Activated CD8-positive, alpha-beta memory T cell treated with anti-CD3 and anti-CD28 coated beads, Interleukin-2, amount 50 U/mL, for 1 hour (primary cell): Measurements from ENCODE around the gene INO80.

Experiments used
- DNase-seq: peaks from one replicate; pipeline ENCODE4 v3.0.0-alpha.2; 2020; ENCODE audit errors: extremely low read depth

Gene INO80

DNA sequence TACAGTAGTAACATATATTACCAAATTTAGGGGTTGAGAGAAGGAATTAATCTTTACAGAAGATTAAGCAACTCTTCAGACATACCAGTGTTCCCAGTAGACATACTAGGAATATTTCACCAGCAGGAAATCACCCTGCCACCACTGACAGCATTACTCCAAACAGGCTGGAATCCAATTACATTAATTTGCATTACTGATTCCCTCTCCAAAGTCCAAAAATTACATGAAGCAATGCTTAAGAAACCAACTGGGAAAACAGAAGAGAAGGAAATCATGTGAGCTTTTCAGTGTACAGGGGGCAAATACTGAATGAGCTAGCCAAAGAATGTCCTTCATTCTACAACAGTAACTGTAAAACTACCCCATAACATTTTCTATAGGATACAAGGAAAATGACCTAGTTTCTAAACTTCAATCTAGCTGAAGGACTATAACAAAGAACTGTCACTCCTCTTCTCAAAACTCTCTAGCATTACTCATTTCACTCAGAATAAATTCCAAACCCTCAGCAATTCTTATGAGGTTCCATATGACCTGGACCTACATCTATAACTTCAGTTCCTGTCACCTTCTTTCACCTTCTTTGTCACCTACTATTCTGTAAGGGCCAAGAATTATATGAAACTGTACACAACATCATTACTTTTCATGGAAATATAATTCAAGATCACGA is 72.7 kb downstream of the INO80 start:
- DNase-seq, result no peak

DNA sequence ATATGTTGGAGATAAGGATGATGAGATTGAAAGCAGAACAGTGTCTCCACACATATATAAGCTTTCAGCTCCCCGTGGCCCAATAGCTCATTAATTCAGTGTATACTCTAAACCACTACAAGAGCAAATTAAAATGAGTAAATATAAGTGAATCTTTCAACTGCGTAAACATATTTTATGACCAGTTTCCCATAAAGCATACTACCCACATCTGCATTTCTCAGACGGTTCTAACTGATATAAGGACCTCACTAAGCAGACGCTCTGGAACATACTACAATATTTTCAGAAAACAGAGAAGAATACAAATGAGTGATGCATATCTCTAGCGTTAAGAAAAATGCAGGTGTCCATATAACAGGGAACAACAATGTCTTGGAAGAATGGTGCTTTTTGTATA is 73.2 kb downstream of the INO80 start:
- no peak for DNase-seq

DNA sequence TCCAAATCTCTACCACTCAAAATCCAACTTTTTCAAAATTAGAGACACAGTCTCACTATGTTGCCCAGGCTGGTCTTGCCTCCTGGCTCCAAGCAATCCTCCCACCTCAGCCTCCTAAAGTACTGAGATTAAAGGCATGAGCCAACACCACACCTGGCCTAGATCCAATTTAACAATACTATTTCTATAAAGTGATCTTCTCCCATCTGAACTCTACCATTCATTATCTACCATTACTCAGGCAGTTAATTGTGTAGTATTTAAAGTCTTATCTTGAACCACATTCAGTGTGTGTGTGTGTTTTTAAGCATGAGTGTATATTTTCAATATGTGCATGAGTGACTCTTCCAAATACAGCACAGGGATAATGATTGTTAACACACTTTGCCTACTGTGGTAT is 77.0 kb downstream of the INO80 start:
- DNase-seq, result no peak

DNA sequence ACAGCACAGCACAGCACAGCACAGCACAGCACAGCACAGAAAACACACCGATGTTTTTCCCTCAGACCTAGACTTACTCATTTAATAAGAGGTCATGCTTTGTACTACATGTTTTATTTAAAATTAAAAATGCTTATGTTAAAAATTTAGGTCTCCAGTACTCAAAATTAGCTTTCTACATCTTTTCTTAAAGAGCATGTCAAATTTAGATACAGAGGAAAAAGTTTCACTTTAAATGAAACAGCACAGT is 84.1 kb downstream of the INO80 start:
- no peak for DNase-seq

DNA sequence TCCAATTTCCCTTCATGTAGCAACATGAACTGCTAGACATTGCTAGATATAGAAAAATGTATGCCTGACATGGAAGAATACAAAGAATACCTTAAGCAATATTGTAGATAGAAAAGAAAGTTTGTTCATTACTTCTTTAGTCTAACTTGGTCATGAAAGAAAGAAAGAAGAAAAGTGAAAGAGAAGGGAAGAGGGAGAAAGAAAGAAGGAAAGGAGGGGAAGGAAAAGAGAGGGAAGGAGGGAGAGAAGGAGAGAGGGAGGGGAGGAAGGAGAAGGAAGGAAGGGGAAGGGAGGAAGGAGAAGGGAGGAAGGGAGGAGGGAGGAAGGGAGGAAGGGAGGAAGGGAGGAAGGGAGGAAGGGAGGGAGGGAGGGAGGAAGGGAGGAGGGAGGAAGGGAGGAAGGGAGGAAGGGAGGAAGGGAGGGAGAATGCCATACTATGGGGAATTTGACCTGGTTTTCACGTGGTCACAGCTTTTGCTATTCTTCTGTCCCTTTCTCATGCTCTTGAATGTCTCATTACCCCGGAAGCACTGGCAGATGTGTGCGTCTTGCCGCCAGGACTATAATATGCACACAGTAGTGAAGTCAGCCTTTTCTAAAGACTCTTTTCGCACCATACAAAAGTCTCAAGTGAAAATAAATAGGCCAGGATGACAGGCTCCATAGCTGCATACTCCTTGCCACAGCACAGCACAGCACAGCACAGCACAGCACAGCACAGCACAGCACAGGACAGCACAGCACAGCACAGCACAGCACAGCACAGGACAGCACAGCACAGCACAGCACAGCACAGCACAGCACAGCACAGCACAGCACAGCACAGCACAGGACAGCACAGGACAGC is 84.6 kb downstream of the INO80 start:
- no peak for DNase-seq

DNA sequence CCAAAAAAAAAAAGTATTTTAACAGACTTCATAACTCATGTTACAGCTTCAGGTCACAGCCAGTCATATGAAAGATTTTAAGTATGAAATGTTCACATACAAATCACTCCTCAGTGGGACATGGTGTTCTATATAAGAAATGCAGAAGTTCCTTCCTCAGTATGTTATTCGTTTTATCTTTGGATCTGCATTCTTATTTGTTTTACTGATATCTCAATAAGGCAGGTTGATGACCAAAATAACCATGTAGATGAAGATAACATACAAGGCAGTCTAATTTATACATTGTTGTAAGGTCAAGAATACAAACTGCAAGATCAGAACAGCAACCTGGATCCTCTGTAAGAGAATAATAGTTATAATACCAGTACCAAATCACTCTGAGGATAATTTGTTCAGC is 87.2 kb downstream of the INO80 start:
- DNase-seq, result no peak

DNA sequence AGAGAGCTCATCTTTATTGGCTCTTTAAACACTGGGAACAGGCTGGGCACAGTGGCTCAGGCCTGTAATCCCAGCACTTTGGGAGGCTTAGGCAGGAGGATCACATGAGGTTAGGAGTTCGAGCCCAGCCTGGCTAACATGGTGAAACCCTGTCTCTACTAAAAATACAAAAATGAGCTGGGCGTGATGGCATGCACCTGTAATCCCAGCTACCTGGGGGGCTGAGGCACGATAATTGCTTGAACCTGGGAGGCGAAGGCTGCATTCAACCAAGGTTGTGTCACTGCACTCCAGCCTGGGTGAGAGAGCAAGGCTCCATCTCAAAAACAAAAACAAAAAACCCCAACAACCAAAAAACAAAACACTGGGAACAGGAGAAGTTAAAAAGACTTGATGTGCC is 90.7 kb downstream of the INO80 start:
- DNase-seq, result no peak

DNA sequence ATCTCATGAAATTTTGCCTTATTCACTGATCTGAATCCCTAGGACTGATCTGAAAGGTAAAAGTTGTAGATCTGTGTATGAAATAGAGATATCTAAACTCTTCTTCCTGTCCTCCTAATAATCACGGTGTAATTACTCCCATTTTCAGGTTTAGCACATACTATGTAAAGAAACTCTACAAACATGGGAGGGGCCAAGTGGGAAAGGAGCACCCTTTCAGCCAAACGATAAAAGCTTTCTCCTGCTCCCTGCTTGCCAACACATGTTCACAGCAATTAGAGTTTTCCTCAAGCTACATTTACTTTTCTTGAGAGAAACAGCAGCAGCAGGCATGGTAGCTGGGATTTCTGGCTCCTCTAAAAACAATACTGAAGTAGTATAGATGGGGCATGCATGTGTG is 91.2 kb downstream of the INO80 start:
- no peak for DNase-seq

DNA sequence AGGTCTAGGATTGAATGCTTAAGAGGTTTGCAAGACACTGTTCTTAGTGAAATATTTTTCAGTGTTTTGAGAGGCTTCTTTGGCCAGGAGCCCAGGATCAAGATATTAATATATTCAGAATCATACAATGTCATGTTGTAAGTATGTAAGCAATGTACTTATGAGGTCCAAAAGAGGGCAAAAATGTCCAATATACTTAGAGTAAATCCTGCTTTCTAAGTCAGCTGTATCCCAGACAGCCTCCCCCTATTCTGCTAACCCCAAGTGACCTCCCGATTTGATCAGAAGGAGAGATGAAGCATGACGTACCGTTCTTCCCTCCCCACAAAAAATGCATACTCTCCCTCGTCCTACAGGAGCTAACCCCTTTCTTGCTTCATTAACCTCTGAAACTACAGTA is 91.9 kb downstream of the INO80 start:
- DNase-seq, result no peak

DNA sequence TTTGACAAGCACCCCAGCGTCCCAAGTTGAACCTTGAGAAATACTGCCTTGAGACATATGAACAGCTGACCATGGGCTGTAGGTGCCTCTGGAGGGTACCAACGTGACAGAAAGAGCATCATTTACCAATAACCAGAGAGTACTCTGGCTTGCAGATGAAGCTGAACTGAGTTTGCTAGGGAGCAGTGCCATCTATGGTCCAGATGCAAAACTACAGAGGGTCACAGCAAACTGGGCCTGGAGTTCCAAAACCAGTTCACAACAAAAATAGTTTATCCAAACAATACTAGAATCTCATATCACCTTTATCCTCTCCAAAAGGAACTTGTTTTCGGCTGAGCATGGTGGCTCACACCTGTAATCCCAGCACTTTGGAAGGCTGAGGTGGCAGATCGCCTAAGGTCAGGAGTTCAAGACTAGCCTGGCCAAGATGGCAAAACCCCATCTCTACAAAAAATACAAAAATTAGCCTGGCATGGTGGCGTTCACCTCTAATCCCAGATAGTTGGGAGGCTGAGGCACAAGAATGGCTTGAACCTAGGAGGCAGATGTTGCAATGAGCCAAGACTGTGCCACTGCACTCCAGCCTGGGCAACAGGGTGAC is 93.5 kb downstream of the INO80 start:
- DNase-seq, result no peak

DNA sequence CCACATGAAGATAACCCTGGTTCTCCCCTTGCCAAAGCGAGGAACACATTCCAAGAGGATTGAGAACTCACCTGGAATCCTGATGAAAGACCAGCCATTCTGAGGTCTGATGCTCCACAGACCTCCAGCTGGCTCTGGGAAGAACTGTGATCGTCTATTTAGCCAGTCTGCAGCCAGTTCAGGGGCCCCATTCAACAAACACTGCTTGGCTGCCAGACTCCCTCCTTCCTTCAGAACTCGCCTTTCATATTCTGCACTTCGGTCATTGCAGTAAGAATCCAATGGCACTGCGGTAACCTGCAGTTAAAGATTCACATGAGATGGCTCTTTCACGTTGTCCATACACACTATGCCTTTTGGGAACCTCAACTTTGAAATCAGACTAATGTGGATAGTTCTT is 95.3 kb downstream of the INO80 start:
- no peak for DNase-seq

DNA sequence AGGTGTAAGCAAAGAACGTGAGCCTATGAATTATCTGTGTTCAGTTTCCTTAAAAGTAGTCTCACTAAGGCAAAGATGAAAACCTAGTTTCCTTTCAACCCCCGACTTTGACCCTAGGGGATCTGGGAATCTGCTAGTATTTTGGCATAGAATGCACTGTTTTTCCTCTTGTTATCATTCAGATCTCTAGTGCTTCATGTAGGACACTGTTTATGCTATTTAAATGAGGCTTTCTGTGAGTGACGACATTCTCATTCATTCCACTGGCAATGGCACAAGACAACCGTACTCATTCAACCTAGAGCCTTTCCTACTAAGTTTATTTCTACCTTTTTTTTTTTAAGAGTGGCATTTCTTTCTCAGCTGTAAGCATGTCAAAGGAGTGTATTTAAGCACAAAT is 95.8 kb downstream of the INO80 start:
- DNase-seq, result no peak

DNA sequence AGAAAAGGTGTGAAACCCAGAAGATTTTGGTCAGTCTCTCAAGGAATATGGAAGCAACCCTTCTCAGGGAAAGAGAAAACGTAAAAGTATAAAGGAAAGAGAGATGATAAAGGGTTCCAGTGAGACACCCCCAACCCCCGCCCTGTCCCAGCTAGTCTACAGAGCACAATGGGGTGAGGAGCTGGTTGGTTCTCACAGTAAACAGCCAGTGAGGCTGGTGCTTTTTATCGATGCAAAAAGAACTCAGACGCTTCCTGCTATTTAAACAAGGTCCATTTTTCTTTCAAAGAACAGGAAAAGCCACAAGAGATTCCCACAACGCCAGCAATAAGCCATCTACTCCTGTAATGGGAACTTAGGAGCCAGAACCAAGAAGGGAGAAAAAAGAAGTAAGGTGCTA is 96.9 kb downstream of the INO80 start:
- DNase-seq, result no peak

DNA sequence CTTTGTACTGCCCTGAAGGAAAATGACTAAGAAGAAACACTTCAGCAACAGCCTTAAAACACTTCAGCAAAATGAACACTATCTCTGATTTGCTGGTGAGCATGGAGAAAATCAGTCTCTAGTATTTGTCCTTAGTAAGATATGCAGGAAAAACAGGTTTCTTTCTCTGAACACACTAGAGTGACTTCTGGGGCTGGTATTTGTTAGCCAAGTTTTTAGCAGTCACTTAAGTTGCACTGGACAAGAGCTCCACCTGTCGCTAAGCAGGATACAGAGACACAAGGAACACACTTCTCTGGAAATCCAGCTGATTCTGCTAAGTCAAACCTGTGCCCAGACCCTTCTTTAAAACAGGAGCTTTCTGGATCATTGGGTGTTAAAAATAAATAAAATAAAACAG is 97.5 kb downstream of the INO80 start:
- no peak for DNase-seq

DNA sequence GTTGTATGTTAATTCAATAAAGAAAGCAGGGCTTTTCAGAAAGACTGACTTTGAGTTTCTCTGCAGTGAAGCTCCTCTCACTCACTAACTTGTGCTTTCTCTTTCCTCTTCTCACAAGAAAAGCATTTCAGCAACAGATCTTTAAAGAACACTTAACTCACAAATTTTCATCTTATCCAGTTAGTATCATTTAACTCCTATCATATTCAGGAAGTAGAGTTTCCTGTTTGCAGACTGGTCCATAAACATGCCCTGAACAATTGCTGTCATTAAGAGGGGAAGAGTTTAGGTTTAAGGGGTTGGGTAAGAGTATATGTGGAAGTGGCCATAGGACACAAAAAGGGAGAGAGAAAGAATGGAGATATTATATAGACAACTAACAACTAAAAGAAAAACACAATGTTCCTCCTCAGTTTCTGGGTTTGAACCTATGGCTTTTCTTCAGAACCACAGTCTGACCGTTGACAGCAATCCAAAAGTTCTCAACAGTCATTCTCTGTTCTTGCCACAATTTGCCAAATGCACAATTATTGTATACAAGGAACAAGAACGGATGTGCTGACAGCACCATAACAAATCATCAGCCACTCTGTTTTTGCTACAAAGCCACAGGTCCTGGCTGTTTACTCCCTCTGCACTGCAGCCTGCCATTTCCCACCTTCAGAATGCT is 98.9 kb downstream of the INO80 start:
- no peak for DNase-seq

DNA sequence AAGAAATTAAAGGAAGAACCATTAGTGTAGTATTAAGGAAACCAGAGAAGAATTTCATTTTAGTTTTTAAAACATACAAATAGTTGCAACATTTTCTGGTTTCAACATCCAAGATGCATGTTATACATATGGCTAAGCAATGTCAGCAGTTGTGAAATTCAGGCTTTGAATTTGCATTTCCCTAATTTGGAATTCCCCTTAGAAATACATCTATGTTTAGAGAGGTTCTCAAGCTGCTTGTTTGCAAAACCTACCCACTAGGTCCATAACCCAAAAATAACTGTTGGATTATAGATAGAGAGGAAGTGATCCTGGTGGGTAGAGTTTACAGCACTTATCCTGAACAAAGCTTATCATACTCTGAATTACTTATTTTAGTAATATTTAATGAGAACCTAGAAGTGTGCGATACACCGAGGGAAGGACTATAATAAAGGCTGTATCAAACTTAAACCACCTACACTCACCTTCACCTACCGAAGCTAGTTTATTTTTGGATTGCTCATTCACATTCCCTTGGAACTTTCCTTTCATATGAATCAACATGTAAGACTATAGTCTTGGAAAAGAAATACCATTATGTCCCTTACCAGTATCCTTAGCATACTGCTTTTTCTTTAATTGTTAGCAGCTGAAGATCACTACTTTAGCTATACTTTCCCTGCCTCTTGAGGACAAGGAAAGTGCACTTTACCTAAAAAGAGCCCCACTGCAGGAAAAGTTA is 102.2 kb downstream of the INO80 start:
- DNase-seq, result no peak

DNA sequence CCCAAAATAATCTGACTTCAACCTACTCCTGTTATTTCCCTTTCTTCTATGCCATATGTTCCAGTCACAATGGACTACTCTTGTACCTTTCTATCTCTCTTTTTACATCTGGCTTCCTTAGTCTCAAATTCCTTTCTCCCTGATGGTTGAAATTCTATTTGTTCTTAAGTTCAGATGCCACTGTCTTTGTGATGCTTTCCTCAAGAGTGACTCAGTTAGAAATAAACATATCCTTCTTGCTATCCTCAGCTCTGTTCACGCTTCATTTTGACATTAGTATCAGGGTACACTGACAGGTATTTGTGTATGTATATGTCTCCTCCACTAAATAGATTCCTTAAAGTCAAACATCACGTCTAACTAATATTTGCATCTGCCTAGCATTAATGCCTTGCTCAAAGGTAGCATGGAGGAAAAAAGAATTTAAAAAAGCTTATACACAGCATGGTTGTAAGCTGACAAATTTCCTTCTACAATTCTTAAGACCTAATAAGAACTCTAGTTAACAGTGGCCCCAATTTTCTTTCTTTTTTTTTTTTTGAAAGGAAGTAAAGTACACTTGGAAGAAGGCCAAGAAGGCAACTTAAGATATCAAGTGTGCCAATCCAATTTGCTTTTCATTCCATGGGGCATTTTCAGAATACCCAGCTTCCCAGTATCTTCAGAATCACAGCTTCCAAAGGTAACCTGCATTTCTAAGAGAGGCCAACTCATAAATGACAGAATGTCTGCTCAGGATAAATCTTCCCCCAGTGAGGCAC is 104.8 kb downstream of the INO80 start:
- DNase-seq, result no peak

DNA sequence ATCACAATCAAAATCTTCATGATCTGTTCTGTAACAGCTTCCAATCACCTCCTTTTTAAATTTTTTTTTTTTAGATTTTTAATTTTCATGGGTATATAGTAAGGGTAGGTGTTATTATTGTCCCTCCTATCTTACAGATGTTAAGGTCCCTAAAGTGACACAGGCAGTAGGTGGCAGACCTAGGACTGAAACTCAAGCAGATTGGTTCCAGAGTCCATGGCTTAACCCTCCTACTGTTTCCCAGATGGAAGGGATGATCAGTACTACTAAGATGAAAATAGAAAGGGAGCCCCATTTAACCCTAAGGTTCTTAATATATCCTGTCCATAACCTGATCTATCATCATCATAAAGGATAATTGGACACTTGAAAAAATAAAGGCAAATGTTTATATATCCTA is 105.7 kb downstream of the INO80 start:
- DNase-seq, result no peak

DNA sequence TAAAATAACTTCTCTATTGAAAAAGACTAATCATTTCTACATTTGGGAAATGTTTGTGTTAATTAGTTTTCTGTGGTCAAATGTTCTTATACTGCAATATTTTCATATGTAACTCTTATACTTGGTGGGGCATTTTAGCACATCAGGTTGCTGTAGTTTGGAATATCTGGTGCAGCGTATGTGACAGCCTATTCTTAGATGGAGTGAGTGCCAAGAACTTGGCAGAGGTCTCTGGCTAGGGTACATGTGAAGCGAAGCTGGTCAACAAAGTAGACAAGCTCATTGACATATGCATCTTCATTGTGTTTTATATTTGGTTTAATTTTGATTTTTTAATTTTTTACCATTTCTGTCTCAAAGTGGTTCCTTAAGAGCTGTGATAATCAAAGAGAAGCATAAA is 109.6 kb downstream of the INO80 start:
- no peak for DNase-seq

DNA sequence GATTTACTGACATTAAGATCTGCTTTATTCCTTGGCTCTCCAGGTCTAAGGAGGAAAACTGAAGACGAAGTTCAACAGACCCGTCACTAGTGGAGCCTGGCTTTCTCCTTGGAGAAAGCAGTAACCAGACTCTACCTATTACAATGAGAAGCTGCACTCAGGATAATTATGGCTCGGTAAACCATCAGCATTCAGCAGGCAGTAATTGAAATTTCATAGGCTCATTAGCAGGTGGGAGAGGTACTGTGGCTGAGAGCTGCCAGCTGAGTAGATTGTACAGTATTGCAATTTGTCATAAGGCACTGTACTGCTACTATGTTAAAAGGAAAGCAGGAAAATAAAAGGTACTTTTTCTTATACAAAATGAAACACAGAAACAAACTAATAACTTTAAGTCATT is 111.6 kb downstream of the INO80 start:
- no peak for DNase-seq

DNA sequence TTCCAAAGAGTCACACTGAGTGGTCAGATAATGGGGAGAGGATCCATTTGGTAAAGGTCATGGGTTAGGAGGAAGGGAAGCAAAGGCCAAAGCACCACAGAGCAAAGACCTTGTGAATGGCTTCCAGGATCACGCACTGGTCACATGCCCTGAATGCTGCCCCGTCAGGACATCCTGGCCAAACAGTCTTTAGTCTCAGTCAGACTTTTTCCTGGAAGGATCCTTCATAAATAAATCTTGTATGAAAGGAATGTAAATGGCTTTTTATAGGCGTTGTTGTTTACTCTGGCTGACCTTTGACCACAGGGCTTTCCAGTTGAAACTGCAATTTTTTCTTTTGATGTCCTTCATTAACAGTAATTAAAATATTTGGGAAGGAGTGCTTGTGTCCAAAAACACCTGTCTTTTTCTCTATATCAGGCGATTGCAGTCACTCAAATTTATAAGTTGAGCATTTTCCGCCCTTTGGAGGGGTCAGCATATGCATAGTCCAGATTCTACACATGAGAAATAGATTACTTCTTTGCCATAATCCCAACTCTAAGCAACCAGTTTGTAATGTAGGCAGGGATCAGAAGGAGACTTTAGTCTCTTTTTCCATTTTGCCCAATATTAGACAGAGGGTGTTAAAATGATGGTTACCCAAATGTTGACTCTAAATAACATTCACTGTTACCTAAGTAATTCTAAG is 114.4 kb downstream of the INO80 start:
- DNase-seq, result no peak
